DOHH2 (cell line): ENCODE measurements around the gene ARHGAP19.

Experiments used
- H3F3A ChIP-seq: fragments of 200-600 bp; sonication (generic), shearing (Covaris generic); 2 replicates; pipeline ENCODE4 v1.6.0; 2016; ENCODE audit warnings: antibody characterized with exemption, mild to moderate bottlenecking; ENCODE audit not compliant: control insufficient read depth, insufficient read depth
- H3K27ac ChIP-seq: fragments of 200-600 bp; sonication (generic); 2 replicates; pipeline ENCODE4 v1.5.1; 2014; ENCODE audit warnings: low read depth, mild to moderate bottlenecking, low read length, moderate library complexity
- H3K27me3 ChIP-seq: fragments of 200-600 bp; sonication (generic); 2 replicates; pipeline ENCODE4 v1.6.1; 2014; ENCODE audit warnings: mild to moderate bottlenecking, low read length, mixed read lengths; ENCODE audit not compliant: control insufficient read depth
- H3K36me3 ChIP-seq: fragments of 200-600 bp; sonication (generic); 2 replicates; pipeline ENCODE4 v1.6.1; 2014; ENCODE audit warnings: mild to moderate bottlenecking, low read length, moderate library complexity, mixed read lengths; ENCODE audit not compliant: control insufficient read depth
- H3K4me1 ChIP-seq: fragments of 200-600 bp; sonication (generic); 2 replicates; pipeline ENCODE4 v1.6.1; 2014; ENCODE audit warnings: mild to moderate bottlenecking, low read length, mixed read lengths; ENCODE audit not compliant: control insufficient read depth
- H3K4me2 ChIP-seq: fragments of 200-600 bp; sonication (generic); 2 replicates; pipeline ENCODE4 v1.6.0; 2014; ENCODE audit warnings: mild to moderate bottlenecking, low read length, moderate library complexity
- H3K4me3 ChIP-seq: fragments of 200-600 bp; sonication (generic); 2 replicates; pipeline ENCODE4 v1.5.1; 2014; ENCODE audit warnings: mild to moderate bottlenecking, low read length, mixed read lengths
- H3K79me2 ChIP-seq: fragments of 200-600 bp; sonication (generic); 2 replicates; pipeline ENCODE4 v1.6.1; 2014; ENCODE audit warnings: mild to moderate bottlenecking, low read length, mixed read lengths; ENCODE audit not compliant: control insufficient read depth
- H3K9me2 ChIP-seq: fragments of 200-600 bp; sonication (generic); replicated peaks from 2 replicates; pipeline ENCODE4 v1.6.1; 2014; ENCODE audit warnings: mild to moderate bottlenecking, low read length, mixed read lengths; ENCODE audit not compliant: control insufficient read depth
- H3K9me3 ChIP-seq: fragments of 200-600 bp; sonication (generic); 2 replicates; pipeline ENCODE4 v1.6.1; 2014; ENCODE audit warnings: antibody characterized with exemption, low read length, mixed read lengths; ENCODE audit not compliant: control insufficient read depth, insufficient read depth
- H4K20me1 ChIP-seq: fragments of 200-600 bp; sonication (generic); 2 replicates; pipeline ENCODE4 v1.6.0; 2014; ENCODE audit warnings: low read depth, mild to moderate bottlenecking, antibody characterized with exemption, low read length, moderate library complexity; ENCODE audit not compliant: control insufficient read depth, insufficient read depth
- EZH2phosphoT487 ChIP-seq: fragments of 200-600 bp; sonication (generic); IDR thresholded peaks from 2 replicates; pipeline ENCODE4 v1.6.1; 2017; ENCODE audit warnings: borderline replicate concordance, mild to moderate bottlenecking, antibody characterized with exemption, low read length, moderate library complexity, mixed read lengths
- TF ChIP-seq, protein P1 (sequence below): fragments of 200-600 bp; sonication (generic); IDR thresholded peaks from one replicate; pipeline ENCODE4 v1.5.1; 2014; ENCODE audit warnings: antibody characterized with exemption, mild to moderate bottlenecking, low read depth, low read length; ENCODE audit not compliant: poor library complexity, severe bottlenecking

Gene ARHGAP19

DNA sequence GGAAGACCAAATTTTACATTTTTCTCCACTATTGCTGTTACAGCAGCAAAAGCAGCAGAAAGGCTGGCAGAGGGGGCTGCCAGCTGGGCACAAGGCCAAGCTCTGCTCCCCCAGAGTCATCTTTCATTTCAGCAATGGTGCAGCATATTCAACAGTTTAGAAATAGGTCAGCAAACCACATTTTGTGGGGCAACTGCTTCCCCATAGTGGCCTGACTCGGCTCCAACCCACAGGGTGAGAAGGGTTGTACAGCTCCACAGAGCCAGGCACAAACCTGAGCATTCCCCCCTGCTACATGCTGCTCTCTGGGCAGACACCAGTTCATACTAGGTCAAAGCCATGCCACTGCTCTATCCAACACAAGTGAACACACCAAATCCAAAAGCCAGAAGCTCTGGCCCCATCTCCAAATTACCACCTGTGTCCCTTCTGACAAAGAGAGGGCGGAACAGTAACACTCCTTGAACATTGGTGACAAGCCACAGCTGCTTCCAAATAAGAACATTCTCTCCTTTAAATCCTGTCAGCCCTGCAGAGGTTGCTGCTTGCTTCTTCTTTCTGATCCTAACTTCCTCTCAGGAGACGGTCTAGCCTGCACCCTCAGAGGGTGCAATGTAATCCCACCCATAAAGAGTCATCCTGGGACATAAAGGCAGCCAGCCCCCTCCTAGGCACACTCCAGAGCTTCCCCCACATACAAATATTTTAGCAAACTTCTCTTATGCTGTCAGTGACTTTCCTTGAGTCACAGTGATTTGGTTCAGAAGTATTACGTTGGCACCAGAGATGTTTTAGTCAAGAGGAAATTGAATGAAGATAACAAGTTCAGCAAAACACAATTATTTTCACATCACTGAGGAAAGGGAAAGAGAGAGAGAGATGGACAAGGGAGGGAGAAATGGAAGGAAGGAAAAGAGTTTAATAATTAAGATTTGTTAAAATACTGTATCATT lies 67.7 kb downstream of the ARHGAP19 start:
- Histone ChIP-seq H3K79me2 (no peaks in the 10 kb centered on the region), H3K4me3 (no peak overlapping the region), H4K20me1 (no peaks in the 10 kb centered on the region), H3K27ac (no peak overlapping the region), H3K27me3 (no peaks in the 10 kb centered on the region), H3K4me2 (no peak overlapping the region), H3K4me1 (no peaks in the 10 kb centered on the region), H3K9me2 (no peaks in the 10 kb centered on the region), H3F3A (no peaks in the 10 kb centered on the region), H3K9me3 (no peaks in the 10 kb centered on the region), H3K36me3 (peaks cover 58% of the 10 kb centered on the region)
- no peak for TF ChIP-seq EZH2phosphoT487

DNA sequence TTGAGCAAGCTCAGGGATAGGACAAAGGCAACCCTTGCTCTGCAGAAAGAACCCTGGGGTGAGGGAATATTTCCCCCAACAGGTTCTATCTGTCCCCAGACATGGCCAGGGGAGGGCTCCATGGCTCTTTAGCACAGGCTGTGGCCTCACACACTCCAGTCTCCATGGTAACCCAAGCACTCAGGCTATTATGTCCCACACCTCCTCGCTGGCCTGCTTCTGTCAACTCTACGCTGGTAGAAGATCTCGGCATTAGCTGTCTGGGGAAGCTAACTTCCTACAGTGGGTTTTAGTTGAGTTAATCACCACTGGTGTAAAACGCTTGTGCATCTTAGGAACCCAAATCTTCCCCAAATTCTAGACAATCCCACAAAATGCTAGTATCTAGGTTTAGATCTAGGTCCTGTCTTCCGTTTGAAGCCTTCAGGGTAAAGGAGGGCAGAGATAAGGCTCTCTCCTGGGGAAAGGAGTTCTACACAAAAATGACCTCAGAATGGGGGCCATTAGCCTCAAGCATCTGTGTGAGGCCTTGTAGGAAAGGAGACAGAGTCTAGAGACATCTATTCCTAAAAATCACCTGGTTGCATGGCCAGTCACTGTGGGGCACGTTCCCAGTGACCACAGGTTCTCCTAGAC lies 70.0 kb downstream of the ARHGAP19 start:
- Histone ChIP-seq H3K9me3 (no peaks in the 10 kb centered on the region), H3K27ac (no peak overlapping the region), H3K4me1 (peaks cover 5% of the 10 kb centered on the region; the same call in 1 of the 2 replicates), H3F3A (no peaks in the 10 kb centered on the region), H3K79me2 (no peaks in the 10 kb centered on the region), H3K9me2 (no peaks in the 10 kb centered on the region), H3K36me3 (peaks cover 35% of the 10 kb centered on the region), H3K4me2 (no peak overlapping the region), H4K20me1 (no peaks in the 10 kb centered on the region), H3K4me3 (no peak overlapping the region), H3K27me3 (no peaks in the 10 kb centered on the region)
- TF ChIP-seq, protein P1, sequence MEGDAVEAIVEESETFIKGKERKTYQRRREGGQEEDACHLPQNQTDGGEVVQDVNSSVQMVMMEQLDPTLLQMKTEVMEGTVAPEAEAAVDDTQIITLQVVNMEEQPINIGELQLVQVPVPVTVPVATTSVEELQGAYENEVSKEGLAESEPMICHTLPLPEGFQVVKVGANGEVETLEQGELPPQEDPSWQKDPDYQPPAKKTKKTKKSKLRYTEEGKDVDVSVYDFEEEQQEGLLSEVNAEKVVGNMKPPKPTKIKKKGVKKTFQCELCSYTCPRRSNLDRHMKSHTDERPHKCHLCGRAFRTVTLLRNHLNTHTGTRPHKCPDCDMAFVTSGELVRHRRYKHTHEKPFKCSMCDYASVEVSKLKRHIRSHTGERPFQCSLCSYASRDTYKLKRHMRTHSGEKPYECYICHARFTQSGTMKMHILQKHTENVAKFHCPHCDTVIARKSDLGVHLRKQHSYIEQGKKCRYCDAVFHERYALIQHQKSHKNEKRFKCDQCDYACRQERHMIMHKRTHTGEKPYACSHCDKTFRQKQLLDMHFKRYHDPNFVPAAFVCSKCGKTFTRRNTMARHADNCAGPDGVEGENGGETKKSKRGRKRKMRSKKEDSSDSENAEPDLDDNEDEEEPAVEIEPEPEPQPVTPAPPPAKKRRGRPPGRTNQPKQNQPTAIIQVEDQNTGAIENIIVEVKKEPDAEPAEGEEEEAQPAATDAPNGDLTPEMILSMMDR: no peak
- no peak for TF ChIP-seq EZH2phosphoT487

DNA sequence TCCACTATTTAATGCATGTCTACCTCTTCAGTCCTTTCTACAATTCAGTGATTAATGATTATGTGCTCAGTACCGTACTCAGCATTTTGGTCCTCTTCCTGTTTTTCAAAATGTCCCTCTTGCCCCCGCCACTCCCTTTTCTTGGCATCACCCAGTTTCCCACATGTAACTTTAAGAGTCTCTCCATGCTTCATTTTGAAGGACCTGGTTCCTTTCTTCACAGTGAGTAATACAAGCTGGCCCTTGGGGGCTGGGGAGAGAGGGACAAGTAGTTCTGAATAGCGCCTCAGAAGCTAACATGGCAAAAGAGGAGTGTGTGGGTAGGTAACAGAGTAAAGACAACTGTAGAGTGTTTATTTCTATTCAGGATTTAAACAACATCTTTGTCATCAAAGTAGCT lies 72.1 kb downstream of the ARHGAP19 start:
- H3K9me3 ChIP-seq: no peaks in the 10 kb centered on the region
- H3K27me3 ChIP-seq: no peaks in the 10 kb centered on the region
- H3K9me2 ChIP-seq: no peaks in the 10 kb centered on the region
- H3K36me3 ChIP-seq: peaks cover 18% of the 10 kb centered on the region
- no peaks in the 10 kb centered on the region for H4K20me1 ChIP-seq
- peaks cover 5% of the 10 kb centered on the region; the same call in 1 of the 2 replicates for H3K4me1 ChIP-seq
- H3K4me2 ChIP-seq: no peak overlapping the region
- H3F3A ChIP-seq: no peaks in the 10 kb centered on the region; the same call in 1 of the 2 replicates
- no peak for TF ChIP-seq EZH2phosphoT487
- TF ChIP-seq, protein P1: no peak
- H3K79me2 ChIP-seq: no peaks in the 10 kb centered on the region
- H3K4me3 ChIP-seq: no peak overlapping the region
- H3K27ac ChIP-seq: no peak overlapping the region

DNA sequence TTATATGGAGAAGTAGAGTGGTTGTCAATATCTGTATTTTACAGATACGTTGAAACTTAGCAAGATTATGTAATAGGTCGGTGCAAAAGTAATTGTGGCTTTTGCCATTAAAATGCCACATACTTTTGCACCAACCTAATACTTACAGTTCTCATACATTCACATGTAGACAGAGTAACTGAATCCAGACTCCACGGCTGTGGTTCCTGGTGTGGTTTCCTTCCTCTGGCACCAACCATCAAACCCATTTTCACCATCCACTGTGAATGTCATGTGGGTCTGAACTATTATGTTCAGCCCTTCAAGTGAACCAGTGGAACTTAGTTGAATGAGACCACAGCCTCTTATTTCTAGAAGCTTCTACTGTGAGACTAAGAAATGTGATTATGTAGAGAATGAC lies 75.1 kb downstream of the ARHGAP19 start:
- Histone ChIP-seq H3K79me2 (no peaks in the 10 kb centered on the region), H3K27ac (no peak overlapping the region), H3K27me3 (no peaks in the 10 kb centered on the region), H3K36me3 (no peaks in the 10 kb centered on the region; the same call in 1 of the 2 replicates), H3K4me3 (no peak overlapping the region), H3K9me3 (no peaks in the 10 kb centered on the region), H3K4me1 (peaks cover 5% of the 10 kb centered on the region; the same call in 1 of the 2 replicates), H3K9me2 (no peaks in the 10 kb centered on the region), H4K20me1 (no peaks in the 10 kb centered on the region), H3K4me2 (no peak overlapping the region), H3F3A (no peaks in the 10 kb centered on the region; the same call in 1 of the 2 replicates)
- TF ChIP-seq EZH2phosphoT487: no peak
- TF ChIP-seq, protein P1: no peak
